HL-60 (cell line): ENCODE results near the gene TEDDM1.

Source experiments
- DNase-seq, 2 experiments: peaks; one replicate each; pipeline ENCODE4 v3.0.0-alpha.2; 2010 to 2020; ENCODE audit warnings: low read depth in 1 of 2, low spot score in 1 of 2
- H3K27ac ChIP-seq: fragments of 250-450 bp; sonication (Bioruptor Pico); replicated peaks from 2 replicates; pipeline ENCODE4 v1.5.1; 2020; ENCODE audit warnings: mild to moderate bottlenecking, moderate library complexity
- H3K27me3 ChIP-seq: fragments of 250-450 bp; sonication (Bioruptor Pico); 2 replicates; pipeline ENCODE4 v1.5.1; 2021; ENCODE audit warnings: mild to moderate bottlenecking, moderate library complexity; ENCODE audit not compliant: insufficient read depth, poor library complexity, severe bottlenecking
- H3K4me3 ChIP-seq: replicated peaks from 2 replicates; pipeline ENCODE4 v1.5.1; 2011; ENCODE audit warnings: mild to moderate bottlenecking, control low read depth, low read length; ENCODE audit not compliant: insufficient read depth
- CTCF ChIP-seq: IDR thresholded peaks from one replicate; pipeline ENCODE4 v1.5.1; 2011; ENCODE audit warnings: low read length, control low read depth, inconsistent platforms; ENCODE audit not compliant: insufficient read depth
- GABPA ChIP-seq: IDR thresholded peaks from 2 replicates; pipeline ENCODE4 v1.6.1; 2012; ENCODE audit warnings: low read depth
- POLR2AphosphoS5 ChIP-seq: IDR thresholded peaks from 2 replicates; pipeline ENCODE4 v1.6.1; 2012; ENCODE audit warnings: low read depth
- REST ChIP-seq: IDR thresholded peaks from 2 replicates; pipeline ENCODE4 v1.6.1; 2012; ENCODE audit warnings: low read depth; ENCODE audit not compliant: insufficient replicate concordance
- SPI1 ChIP-seq: IDR thresholded peaks from 2 replicates; pipeline ENCODE4 v1.6.1; 2012; ENCODE audit warnings: low read depth, mild to moderate bottlenecking, borderline replicate concordance

The TEDDM1 gene

GRCh38 chr1:182415789-182416188 lies 15.3 kb upstream of the TEDDM1 start:
- DNase-seq: no peak
- Histone ChIP-seq H3K4me3 (no peak overlapping the region), H3K27me3 (no peaks in the 10 kb centered on the region), H3K27ac (no peak overlapping the region)
- TF ChIP-seq REST (no peak), SPI1 (no peak), POLR2AphosphoS5 (no peak), GABPA (no peak), CTCF (no peak)

GRCh38 chr1:182413969-182414368 lies 13.5 kb upstream of the TEDDM1 start:
- H3K4me3 ChIP-seq: no peak overlapping the region
- no peak for TF ChIP-seq CTCF
- TF ChIP-seq POLR2AphosphoS5: no peak
- no peak for TF ChIP-seq SPI1
- no peak for TF ChIP-seq GABPA
- TF ChIP-seq REST: no peak
- H3K27ac ChIP-seq: no peak overlapping the region
- H3K27me3 ChIP-seq: no peaks in the 10 kb centered on the region
- DNase-seq: no peak

- no peaks in the 10 kb centered on the region for H3K27me3 ChIP-seq
These were observed 13.0 kb upstream of the TEDDM1 start for GRCh38 chr1:182413486-182413885.

More at GRCh38 chr1:182413486-182413885, 13.0 kb upstream of the TEDDM1 start:
- DNase-seq: no peak
- no peak for TF ChIP-seq SPI1
- no peak for TF ChIP-seq CTCF
- TF ChIP-seq REST: no peak
- TF ChIP-seq GABPA: no peak
- no peak for TF ChIP-seq POLR2AphosphoS5
- no peak overlapping the region for H3K27ac ChIP-seq
- no peak overlapping the region for H3K4me3 ChIP-seq
